K562 (cell line): ENCODE results near the gene WHAMM. TPM values are rescaled to one million over a fixed set of nuclear protein-coding genes. Genes with fewer than 3 reads are reported as not detected.

Experiments used
- ATAC-seq: fragments of 200-7000 bp; cut with Tn5 transposase; 3 replicates; pipeline ENCODE4 v1.9.1; 2020; ENCODE audit warnings: moderate library complexity
- BruUV-seq: library from RNA; stranded (reverse); fragments of 400-500 nt; replicated peaks from 2 replicates; lab custom pipeline; 2021; lab: Mats Ljungman, UMichigan
- CTCF ChIA-PET: fragments of 300-600 bp; formaldehyde crosslinking; extraction: SDS; loops from one replicate; lab custom pipeline; 2021; ENCODE audit warnings: low intra/inter-chr PET ratio; lab: Yijun Ruan, JAX
- POLR2A ChIA-PET: fragments of 300-600, 350-650 bp; sonication (Branson Sonifier 250); formaldehyde crosslinking; extraction: SDS; loops from one replicate; lab custom pipeline; 2021; ENCODE audit warnings: antibody characterized with exemption, inconsistent platforms; lab: Yijun Ruan, JAX
- DNase-seq, 4 experiments: peaks; one replicate each; pipeline versions ENCODE4 v3.0.0 to v3.0.0-alpha.2; 2011 to 2018; ENCODE audit warnings: low spot score in 3 of 4, mixed read lengths in 3 of 4; ENCODE audit errors: extremely low read depth in 1 of 4
- FAIRE-seq: peaks from 2 replicates; lab custom pipeline; 2011; peaks lifted over from hg19 to GRCh38; lab: Jason Lieb, UNC
- H2AFZ ChIP-seq: 2 replicates; pipeline ENCODE4 v1.6.0; 2011; ENCODE audit warnings: low read depth, low read length, control low read depth, inconsistent platforms
- H3K27ac ChIP-seq: fragments of 200-600 bp; 3 replicates; pipeline ENCODE4 v1.8.0; 2011; ENCODE audit warnings: low read depth, mild to moderate bottlenecking, control low read depth, inconsistent platforms, low read length, moderate library complexity, mixed read lengths; ENCODE audit errors: extremely low read depth
- H3K27me3 ChIP-seq, 2 experiments: fragments of 300-600 bp in 1 of 2; 2 replicates in 1 of 2; 3 replicates in 1 of 2; pipeline versions ENCODE4 v1.6.0 to v1.8.0; 2011; ENCODE audit warnings: inconsistent platforms in 2 of 2, low read length in 2 of 2, mild to moderate bottlenecking in 1 of 2, mixed read lengths in 1 of 2, moderate library complexity in 1 of 2; ENCODE audit not compliant: control insufficient read depth in 2 of 2, insufficient read depth in 2 of 2
- H3K36me3 ChIP-seq: fragments of 300-600 bp; 3 replicates; pipeline ENCODE4 v1.8.0; 2011; ENCODE audit warnings: mild to moderate bottlenecking, low read length, inconsistent platforms; ENCODE audit not compliant: control insufficient read depth, insufficient read depth
- H3K4me1 ChIP-seq, 2 experiments: fragments of 200-600 bp in 1 of 2; replicated peaks in 1 of 2; 2 replicates in 1 of 2; 3 replicates in 1 of 2; pipeline versions ENCODE4 v1.5.1 to v1.8.0; 2011; ENCODE audit warnings: inconsistent platforms in 2 of 2, low read length in 2 of 2, mild to moderate bottlenecking in 1 of 2, mixed read lengths in 1 of 2, moderate library complexity in 1 of 2; ENCODE audit not compliant: control insufficient read depth in 2 of 2, insufficient read depth in 2 of 2
- H3K4me2 ChIP-seq: 2 replicates; pipeline ENCODE4 v1.6.1; 2011; ENCODE audit warnings: low read length, control low read depth, inconsistent platforms, mixed read lengths; ENCODE audit not compliant: insufficient read depth
- H3K4me3 ChIP-seq: fragments of 200-600 bp; sonication (generic), shearing (Covaris generic); 2 replicates; pipeline ENCODE4 v1.5.1; 2016; ENCODE audit warnings: control low read depth, inconsistent platforms
- H3K79me2 ChIP-seq: fragments of 200-600 bp; 3 replicates; pipeline ENCODE4 v1.8.0; 2011; ENCODE audit warnings: low read length, inconsistent platforms; ENCODE audit not compliant: control insufficient read depth, insufficient read depth
- H3K9ac ChIP-seq, 2 experiments: 2 replicates each; pipeline versions ENCODE4 v1.6.0 to v1.6.1; 2011; ENCODE audit warnings: low read depth in 2 of 2, low read length in 2 of 2, control low read depth in 1 of 2, inconsistent platforms in 1 of 2, mild to moderate bottlenecking in 1 of 2, mixed read lengths in 1 of 2; ENCODE audit not compliant: insufficient read depth in 1 of 2
- H3K9me1 ChIP-seq: one replicate; pipeline ENCODE4 v1.6.0; 2011; ENCODE audit warnings: inconsistent platforms, mild to moderate bottlenecking, low read length, moderate library complexity; ENCODE audit not compliant: control insufficient read depth, insufficient read depth
- H3K9me3 ChIP-seq: replicated peaks from 2 replicates; pipeline ENCODE4 v1.5.1; 2011; ENCODE audit warnings: low read depth, low read length, inconsistent platforms; ENCODE audit not compliant: control insufficient read depth, insufficient read depth
- H4K20me1 ChIP-seq: replicated peaks from 2 replicates; pipeline ENCODE4 v1.6.1; 2011; ENCODE audit warnings: low read length, inconsistent platforms, mixed read lengths; ENCODE audit not compliant: control insufficient read depth, insufficient read depth
- ADNP ChIP-seq: fragments of 200-800 bp; sonication (Bioruptor generic); IDR thresholded peaks from 2 replicates; pipeline ENCODE4 v1.6.1; 2016; ENCODE audit warnings: missing genetic modification characterization, missing compliant biosample characterization
- BACH1 ChIP-seq: fragments of 200-800 bp; sonication (Bioruptor generic); IDR thresholded peaks from 2 replicates; pipeline ENCODE4 v1.6.1; 2016; ENCODE audit warnings: missing genetic modification characterization, missing compliant biosample characterization
- CBX2 ChIP-seq: fragments of 200-600 bp; sonication (generic); IDR thresholded peaks from one replicate; pipeline ENCODE4 v1.6.1; 2012; ENCODE audit warnings: mild to moderate bottlenecking, low read length, inconsistent platforms; ENCODE audit not compliant: insufficient read depth, poor library complexity, severe bottlenecking
- GMEB1 ChIP-seq: fragments of 250-450 bp; sonication (Bioruptor Pico); IDR thresholded peaks from 2 replicates; pipeline ENCODE4 v1.4.0; 2020; ENCODE audit warnings: mild to moderate bottlenecking
- IRF2 ChIP-seq: sonication (generic); formaldehyde crosslinking; IDR thresholded peaks from 2 replicates; pipeline ENCODE4 v1.8.1; 2022; ENCODE audit warnings: mild to moderate bottlenecking, missing genetic modification reagents
- JUN ChIP-seq, 2 experiments: sonication (generic) in 1 of 2; formaldehyde crosslinking in 1 of 2; IDR thresholded peaks; 2 replicates each; pipeline versions ENCODE4 v1.6.1 to v1.8.0; 2012 to 2022; ENCODE audit warnings: borderline replicate concordance in 2 of 2, mild to moderate bottlenecking in 2 of 2, improper control_type of control experiment in 1 of 2, low read depth in 1 of 2, low read length in 1 of 2, missing genetic modification reagents in 1 of 2
- MCM7 ChIP-seq, 2 experiments: fragments of 450-650 bp; IDR thresholded peaks; 2 replicates each; pipeline ENCODE4 v1.6.1; 2016 to 2018
- MTA2 ChIP-seq: fragments of 450-650 bp; IDR thresholded peaks from 2 replicates; pipeline ENCODE4 v1.6.1; 2016; ENCODE audit warnings: low read depth
- NR3C1 ChIP-seq: sonication (generic); formaldehyde crosslinking; IDR thresholded peaks from 2 replicates; pipeline ENCODE4 v1.8.1; 2022; ENCODE audit warnings: missing genetic modification reagents
- PTBP1 ChIP-seq: fragments of 200-400 bp; formaldehyde crosslinking; IDR thresholded peaks from 2 replicates; pipeline ENCODE4 v1.6.1; 2017; ENCODE audit warnings: low read depth, low read length
- RBM34 ChIP-seq: fragments of 200-400 bp; formaldehyde crosslinking; IDR thresholded peaks from 2 replicates; pipeline ENCODE4 v1.6.1; 2018; ENCODE audit warnings: low read length, borderline replicate concordance; ENCODE audit not compliant: insufficient read depth
- SAP30 ChIP-seq: fragments of 200-600 bp; sonication (generic); IDR thresholded peaks from 2 replicates; pipeline ENCODE4 v1.6.1; 2012; ENCODE audit warnings: borderline replicate concordance, low read depth, mild to moderate bottlenecking, moderate library complexity, low read length, control low read depth, inconsistent platforms; ENCODE audit not compliant: insufficient read depth, poor library complexity, severe bottlenecking
- SIRT6 ChIP-seq: IDR thresholded peaks from one replicate; pipeline ENCODE4 v1.6.1; 2012; ENCODE audit warnings: low read depth, mild to moderate bottlenecking, control low read depth, inconsistent platforms, low read length, moderate library complexity
- TAF9B ChIP-seq: fragments of 450-650 bp; IDR thresholded peaks from 2 replicates; pipeline ENCODE4 v1.6.1; 2018; ENCODE audit warnings: mild to moderate bottlenecking; ENCODE audit not compliant: partially characterized antibody
- ZFP1 ChIP-seq: fragments of 450-650 bp; formaldehyde crosslinking; IDR thresholded peaks from 2 replicates; pipeline ENCODE4 v1.4.0; 2020; ENCODE audit warnings: mild to moderate bottlenecking, mixed read lengths
- ZNF445 ChIP-seq: fragments of 250-450 bp; sonication (Bioruptor Pico); IDR thresholded peaks from 2 replicates; pipeline ENCODE4 v1.4.0; 2020; ENCODE audit warnings: low read depth, mild to moderate bottlenecking, moderate library complexity
- WGBS: fragments of 100-300 bp; shearing (Covaris generic); methylation state at CpG from one replicate; pipeline ENCODE4 v1.1.6; 2016; ENCODE audit warnings: low coverage, mixed read lengths; ENCODE audit not compliant: insufficient coverage; ENCODE audit errors: missing lambda C conversion rate; 5-methylcytosine and 5-hydroxymethylcytosine counted together
- in situ Hi-C: fragments of 300-500 bp; cut with MboI; formaldehyde crosslinking; loops from 4 replicates; pipeline ENCODE4 v1.15.0; 2018; ENCODE audit warnings: inconsistent platforms, mixed read lengths
- intact Hi-C: fragments of 100-400 bp; cut with micrococcal nuclease; formaldehyde crosslinking; loops from 2 replicates; pipeline ENCODE4 v1.14.2; 2022
- polyA plus RNA-seq, 8 experiments: library from polyadenylated mRNA; depleted of rRNA in 4 of 8; stranded (reverse) in 5 of 8; unstranded in 3 of 8; fragments of >200 nt; fragmentation: Nextera tagmentation in 2 of 8; fragmentation: Illumina TruSeq in 1 of 8; extraction: Ambion mirVana in 2 of 8; extraction: Trizol in 1 of 8; gene quantifications; 2 replicates each; pipeline versions ENCODE4 v1.2.1 to v1.2.3, GENCODE V29; 2011 to 2014; ENCODE audit warnings: inconsistent platforms in 1 of 8, missing spikeins in 1 of 8
- total RNA-seq, 7 experiments: library from RNA; depleted of rRNA in 6 of 7; stranded (reverse); fragments of >200 nt in 6 of 7; fragmentation: Illumina TruSeq in 2 of 7; extraction: Trizol in 2 of 7; gene quantifications; 2 replicates each; pipeline versions ENCODE4 v1.2.1 to v1.2.3, GENCODE V29; 2011 to 2021; ENCODE audit warnings: low replicate concordance in 1 of 7

The WHAMM gene
- total and polyA plus RNA-seq, 9 of the 15 experiments (the other 6 are each of a cell fraction or from before 2014, with no cell fraction given): 2.0 to 4.8 (median 3.6) TPM

- in situ Hi-C loops: no loop called here
- H3K4me3 ChIP-seq: no peak overlapping the region
- no peak for TF ChIP-seq SIRT6
- TF ChIP-seq NR3C1: no peak
- FAIRE-seq: no peak
- H3K4me1 ChIP-seq: peaks cover 0 to 3% of the 10 kb centered on the region in 2 experiments; a peak in 1 of 5 replicates
- ATAC-seq: no peak
- H3K9me3 ChIP-seq: no peaks in the 10 kb centered on the region
- H3K27me3 ChIP-seq: no peaks in the 10 kb centered on the region
- no TSS peak for BruUV-seq
- no peaks in the 10 kb centered on the region for H4K20me1 ChIP-seq
- intact Hi-C loops: no loop called here
- ChIA-PET CTCF (no interaction called here), POLR2A (interaction anchor here (6.5 kb wide), 1 partner anchor 13 kb away, joined by 37 read pairs; no protein-coding TSS in a partner anchor)
- H3K9me1 ChIP-seq: no peaks in the 10 kb centered on the region
- H3K36me3 ChIP-seq: peaks cover 10% of the 10 kb centered on the region; the same call in 2 of the 3 replicates
- no peak overlapping the region for H3K4me2 ChIP-seq
- DNase-seq: no peak
- no peaks in the 10 kb centered on the region for H3K79me2 ChIP-seq
- H3K9ac ChIP-seq: no peak overlapping the region
- 50% methylated on average over 4 of the region's 4 CpGs for WGBS
- no peak overlapping the region for H3K27ac ChIP-seq
- H2AFZ ChIP-seq: no peak overlapping the region
These were observed 45.3 kb upstream of the WHAMM start for GRCh38 chr15:82764117-82764490.

- POLR2A ChIA-PET: interaction anchor here (0.7 to 1.7 kb wide), 2 partner anchors 37 to 196 kb away, joined by 3 to 4 read pairs; no protein-coding TSS in a partner anchor
- CTCF ChIA-PET: no interaction called here
- Histone ChIP-seq H3K4me3 (no peak overlapping the region), H3K36me3 (peaks cover 8% of the 10 kb centered on the region; the same call in 2 of the 3 replicates), H3K4me2 (no peak overlapping the region), H3K9me3 (no peaks in the 10 kb centered on the region), H3K79me2 (no peaks in the 10 kb centered on the region), H4K20me1 (no peaks in the 10 kb centered on the region), H3K27ac (no peak overlapping the region), H3K4me1 (peaks cover 0 to 3% of the 10 kb centered on the region in 2 experiments; a peak in 1 of 5 replicates), H3K27me3 (no peaks in the 10 kb centered on the region), H2AFZ (no peak overlapping the region), H3K9ac (no peak overlapping the region), H3K9me1 (no peaks in the 10 kb centered on the region)
- in situ Hi-C loops (no loop called here), intact Hi-C loops (no loop called here)
- BruUV-seq: no TSS peak
- FAIRE-seq: no peak
- 86% methylated on average over 9 of the region's 9 CpGs for WGBS
- no peak for ATAC-seq
- no peak for DNase-seq
- TF ChIP-seq ADNP (tag) (no peak), IRF2 (CRISPR knock-in tag) (no peak), PTBP1 (no peak), CBX2 (no peak), SAP30 (no peak), ZFP1 (no peak), GMEB1 (CRISPR knock-in tag) (no peak), JUN (IDR thresholded peaks at IDR 0.05; ENCODE audit: borderline replicate concordance, low read depth, low read length) (no peak), JUN (CRISPR knock-in tag; IDR thresholded peaks at IDR 0.05; ENCODE audit: borderline replicate concordance) (no peak), TAF9B (no peak), BACH1 (tag) (no peak), MTA2 (no peak), RBM34 (no peak), ZNF445 (CRISPR knock-in tag) (no peak), MCM7 (IDR thresholded peaks at IDR 0.05) (no peak)
These were observed 44.7 kb upstream of the WHAMM start for GRCh38 chr15:82764740-82765139.
